Stomach (tissue), 4 donors: ENCODE results near the gene CCNT2.

Experiments used
- CTCF ChIP-seq, 7 experiments: fragments of 450-650 bp in 4 of 7; fragments of 200-600 bp in 3 of 7; sonication (generic) in 3 of 7; IDR thresholded peaks; one replicate each; pipeline ENCODE4 v1.5.1; 2016 to 2019; ENCODE audit warnings: antibody characterized with exemption in 7 of 7, control low read depth in 2 of 7, mild to moderate bottlenecking in 1 of 7
- EP300 ChIP-seq: sonication (generic); formaldehyde crosslinking; IDR thresholded peaks from one replicate; pipeline ENCODE4 v1.6.1; 2017; ENCODE audit warnings: antibody characterized with exemption
- POLR2A ChIP-seq, 4 donors: fragments of 450-650 bp; IDR thresholded peaks; one replicate each; pipeline ENCODE4 v1.6.1; 2016; ENCODE audit warnings: antibody characterized with exemption in 4 of 4, control low read depth in 2 of 4, mild to moderate bottlenecking in 1 of 4, moderate library complexity in 1 of 4
- POLR2AphosphoS5 ChIP-seq, 3 donors: sonication (generic); formaldehyde crosslinking; IDR thresholded peaks; one replicate each; pipeline ENCODE4 v1.6.1; 2016; ENCODE audit warnings: antibody characterized with exemption in 3 of 3

- no peak for TF ChIP-seq POLR2A (IDR thresholded peaks at IDR 0.05)
- TF ChIP-seq POLR2AphosphoS5 (IDR thresholded peaks at IDR 0.05), result no peak
- peak in 4 of 7 experiments; percentile 7 to 39 (median 21) for TF ChIP-seq CTCF (IDR thresholded peaks at IDR 0.05)
- no peak for TF ChIP-seq EP300
These were observed 70.5 kb downstream of the CCNT2 start for GRCh38 chr2:134988994-134989605.
